ENCODE measurements around the gene AMZ1. TPM values are rescaled to one million over a fixed set of nuclear protein-coding genes. Genes with fewer than 3 reads are reported as not detected.

AMZ1 gene
- total RNA-seq, 1 donor from 2014 or later: not detected

GRCh38 chr7:2705371-2706096 is 17.5 kb downstream of the AMZ1 start:
- H3K4me3 Mint-ChIP-seq: no peak overlapping the region
- no peak for DNase-seq (ENCODE audit: low spot score)
- Histone ChIP-seq H4K20me1 (ENCODE audit: low read depth) (peaks cover 9% of the 10 kb centered on the region), H3F3A (ENCODE audit: low read depth) (peaks cover 18% of the 10 kb centered on the region), H3K9ac (no peak overlapping the region), H3K27ac (no peak overlapping the region), H2AFZ (replicated peaks) (no peak overlapping the region), H3K27me3 (no peaks in the 10 kb centered on the region), H3K9me3 (ENCODE audit: low read depth) (no peaks in the 10 kb centered on the region), H3K4me2 (no peak overlapping the region), H3K79me2 (ENCODE audit: low read depth) (no peaks in the 10 kb centered on the region), H3K4me1 (peaks cover 16% of the 10 kb centered on the region), H3K36me3 (no peaks in the 10 kb centered on the region), H3K4me3 (no peak overlapping the region)
- H3K27me3 Mint-ChIP-seq (ENCODE audit: insufficient read depth, low read depth): no peaks in the 10 kb centered on the region
- H3K27ac Mint-ChIP-seq: no peak overlapping the region
- TF ChIP-seq EZH2 (IDR thresholded peaks at IDR 0.05): no peak
- no peaks in the 10 kb centered on the region for H3K36me3 Mint-ChIP-seq
- H3K9me3 Mint-ChIP-seq: no peaks in the 10 kb centered on the region
- H3K4me1 Mint-ChIP-seq: peaks cover 18% of the 10 kb centered on the region

DNA sequence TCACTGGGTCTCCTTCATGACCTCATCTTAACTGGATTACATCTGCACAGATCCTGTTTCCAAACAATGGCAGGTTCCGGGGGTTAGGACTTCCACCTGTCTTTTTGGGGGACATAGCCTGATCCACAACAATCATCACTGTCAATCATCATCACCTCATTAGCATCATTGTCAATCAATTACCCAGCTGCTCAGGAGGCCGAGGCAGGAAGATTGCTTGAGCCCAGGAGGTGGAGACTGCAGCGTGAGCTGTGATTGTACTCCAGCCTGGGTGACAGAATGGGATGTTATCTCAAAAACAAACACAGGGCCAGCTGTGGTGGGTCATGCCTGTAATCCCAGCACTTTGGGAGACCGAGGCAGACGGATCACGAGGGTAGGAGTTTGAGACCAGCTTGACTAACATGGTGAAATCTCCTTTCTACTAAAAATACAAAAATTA is 18.7 kb downstream of the AMZ1 start:
- Histone ChIP-seq H3K4me1 (peaks cover 16% of the 10 kb centered on the region), H3K79me2 (ENCODE audit: low read depth) (no peaks in the 10 kb centered on the region), H4K20me1 (ENCODE audit: low read depth) (peaks cover 9% of the 10 kb centered on the region), H3K36me3 (no peaks in the 10 kb centered on the region), H2AFZ (replicated peaks) (no peak overlapping the region), H3F3A (ENCODE audit: low read depth) (peaks cover 18% of the 10 kb centered on the region), H3K27ac (no peak overlapping the region), H3K4me2 (peak overlapping the region; percentile 48), H3K9ac (no peak overlapping the region), H3K27me3 (no peaks in the 10 kb centered on the region), H3K4me3 (no peak overlapping the region), H3K9me3 (ENCODE audit: low read depth) (no peaks in the 10 kb centered on the region)
- Mint-ChIP-seq H3K27ac (peak overlapping the region; percentile 18), H3K9me3 (no peaks in the 10 kb centered on the region), H3K27me3 (ENCODE audit: insufficient read depth, low read depth) (no peaks in the 10 kb centered on the region), H3K36me3 (peaks cover 2% of the 10 kb centered on the region), H3K4me1 (peaks cover 18% of the 10 kb centered on the region), H3K4me3 (peak overlapping the region; percentile 27)
- peak; percentile 65 for DNase-seq (ENCODE audit: low spot score)
- TF ChIP-seq, protein P1, sequence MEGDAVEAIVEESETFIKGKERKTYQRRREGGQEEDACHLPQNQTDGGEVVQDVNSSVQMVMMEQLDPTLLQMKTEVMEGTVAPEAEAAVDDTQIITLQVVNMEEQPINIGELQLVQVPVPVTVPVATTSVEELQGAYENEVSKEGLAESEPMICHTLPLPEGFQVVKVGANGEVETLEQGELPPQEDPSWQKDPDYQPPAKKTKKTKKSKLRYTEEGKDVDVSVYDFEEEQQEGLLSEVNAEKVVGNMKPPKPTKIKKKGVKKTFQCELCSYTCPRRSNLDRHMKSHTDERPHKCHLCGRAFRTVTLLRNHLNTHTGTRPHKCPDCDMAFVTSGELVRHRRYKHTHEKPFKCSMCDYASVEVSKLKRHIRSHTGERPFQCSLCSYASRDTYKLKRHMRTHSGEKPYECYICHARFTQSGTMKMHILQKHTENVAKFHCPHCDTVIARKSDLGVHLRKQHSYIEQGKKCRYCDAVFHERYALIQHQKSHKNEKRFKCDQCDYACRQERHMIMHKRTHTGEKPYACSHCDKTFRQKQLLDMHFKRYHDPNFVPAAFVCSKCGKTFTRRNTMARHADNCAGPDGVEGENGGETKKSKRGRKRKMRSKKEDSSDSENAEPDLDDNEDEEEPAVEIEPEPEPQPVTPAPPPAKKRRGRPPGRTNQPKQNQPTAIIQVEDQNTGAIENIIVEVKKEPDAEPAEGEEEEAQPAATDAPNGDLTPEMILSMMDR (IDR thresholded peaks at IDR 0.05): no peak
- no peak for TF ChIP-seq EZH2 (IDR thresholded peaks at IDR 0.05)
- TF ChIP-seq EZH2phosphoT487 (IDR thresholded peaks at IDR 0.05): no peak

DNA sequence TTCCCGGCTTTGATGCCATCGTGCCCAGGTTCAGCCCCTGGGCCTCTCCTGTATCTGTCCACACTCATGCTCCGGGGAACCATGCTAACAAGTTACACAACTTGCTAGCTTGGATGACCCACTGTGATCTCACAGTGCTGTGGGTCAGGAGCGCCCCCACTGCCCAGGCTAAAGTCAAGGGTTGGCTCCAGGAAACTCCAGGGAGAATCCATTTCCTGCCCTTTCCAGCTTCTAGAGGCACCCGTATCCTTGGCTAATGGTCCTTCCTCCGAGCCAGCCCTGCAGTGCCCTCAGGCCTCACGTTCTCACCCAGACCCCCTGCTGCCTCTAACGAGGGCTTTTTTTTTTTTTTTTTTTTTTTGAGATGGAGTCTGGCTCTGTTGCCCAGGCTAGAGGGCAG is 19.5 kb downstream of the AMZ1 start:
- Mint-ChIP-seq H3K4me1 (peaks cover 18% of the 10 kb centered on the region), H3K4me3 (no peak overlapping the region), H3K27me3 (ENCODE audit: insufficient read depth, low read depth) (no peaks in the 10 kb centered on the region), H3K27ac (no peak overlapping the region), H3K36me3 (peaks cover 2% of the 10 kb centered on the region), H3K9me3 (no peaks in the 10 kb centered on the region)
- H3K9ac ChIP-seq: no peak overlapping the region
- H3K36me3 ChIP-seq: no peaks in the 10 kb centered on the region
- peaks cover 16% of the 10 kb centered on the region for H3K4me1 ChIP-seq
- peaks cover 9% of the 10 kb centered on the region for H4K20me1 ChIP-seq (ENCODE audit: low read depth)
- H3K4me2 ChIP-seq: no peak overlapping the region
- no peak overlapping the region for H2AFZ ChIP-seq (replicated peaks)
- TF ChIP-seq, protein P1 (IDR thresholded peaks at IDR 0.05): no peak
- no peak for DNase-seq (ENCODE audit: low spot score)
- H3K79me2 ChIP-seq (ENCODE audit: low read depth): no peaks in the 10 kb centered on the region
- H3K27ac ChIP-seq: no peak overlapping the region
- H3K4me3 ChIP-seq: no peak overlapping the region
- H3F3A ChIP-seq (ENCODE audit: low read depth): peaks cover 18% of the 10 kb centered on the region
- no peaks in the 10 kb centered on the region for H3K9me3 ChIP-seq (ENCODE audit: low read depth)
- no peaks in the 10 kb centered on the region for H3K27me3 ChIP-seq

DNA sequence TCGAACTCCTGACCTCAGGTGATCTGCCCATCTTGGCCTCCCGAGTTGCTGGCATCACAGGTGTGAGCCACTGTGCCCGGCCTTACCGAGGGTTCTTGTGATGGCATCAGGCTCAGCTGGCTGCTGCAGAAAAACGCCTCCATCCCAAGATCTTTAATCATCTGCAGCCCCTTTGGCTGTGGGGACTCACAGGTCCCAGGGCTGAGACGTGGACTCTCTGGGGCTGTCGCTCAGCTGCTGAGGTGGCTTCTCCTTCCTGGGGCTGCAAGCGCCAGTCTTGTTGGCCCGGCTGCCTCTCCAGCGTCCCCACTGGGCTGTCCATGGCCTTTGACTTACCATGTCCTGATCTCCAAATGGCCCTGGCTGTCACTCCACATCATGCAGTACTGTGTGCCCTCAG is 20.0 kb downstream of the AMZ1 start:
- H3K9me3 Mint-ChIP-seq: no peaks in the 10 kb centered on the region
- Histone ChIP-seq H2AFZ (replicated peaks) (no peak overlapping the region), H3K4me3 (no peak overlapping the region), H3K9me3 (ENCODE audit: low read depth) (no peaks in the 10 kb centered on the region), H3K27me3 (no peaks in the 10 kb centered on the region), H3F3A (ENCODE audit: low read depth) (peaks cover 18% of the 10 kb centered on the region), H4K20me1 (ENCODE audit: low read depth) (peaks cover 9% of the 10 kb centered on the region), H3K4me2 (no peak overlapping the region), H3K4me1 (peaks cover 16% of the 10 kb centered on the region), H3K79me2 (ENCODE audit: low read depth) (no peaks in the 10 kb centered on the region), H3K9ac (no peak overlapping the region), H3K36me3 (no peaks in the 10 kb centered on the region), H3K27ac (no peak overlapping the region)
- H3K27me3 Mint-ChIP-seq (ENCODE audit: insufficient read depth, low read depth): no peaks in the 10 kb centered on the region
- H3K27ac Mint-ChIP-seq: no peak overlapping the region
- peaks cover 18% of the 10 kb centered on the region for H3K4me1 Mint-ChIP-seq
- peaks cover 2% of the 10 kb centered on the region for H3K36me3 Mint-ChIP-seq
- TF ChIP-seq, protein P1 (IDR thresholded peaks at IDR 0.05): no peak
- no peak for TF ChIP-seq EZH2phosphoT487 (IDR thresholded peaks at IDR 0.05)
- TF ChIP-seq EZH2 (IDR thresholded peaks at IDR 0.05): no peak
- no peak overlapping the region for H3K4me3 Mint-ChIP-seq
- no peak for DNase-seq (ENCODE audit: low spot score)

Data from neural progenitor cell (in vitro differentiated cells).